COLO668 (cell line): ENCODE results near the gene MDP1.

Experiments
- DNase-seq: peaks from one replicate; lab custom pipeline; 2025; ENCODE audit not compliant: unreplicated experiment; lab: John Stamatoyannopoulos, UW

The MDP1 gene

GRCh38 chr14:24182110-24182882, 33.6 kb downstream of the MDP1 start:
- DNase-seq = no peak

- no peak for DNase-seq
These were observed 34.3 kb downstream of the MDP1 start for GRCh38 chr14:24181371-24182077.

- DNase-seq = peak; percentile 26
These were observed 35.7 kb downstream of the MDP1 start for GRCh38 chr14:24179961-24180796.

GRCh38 chr14:24179294-24179960, 36.4 kb downstream of the MDP1 start:
- DNase-seq = no peak

DNA sequence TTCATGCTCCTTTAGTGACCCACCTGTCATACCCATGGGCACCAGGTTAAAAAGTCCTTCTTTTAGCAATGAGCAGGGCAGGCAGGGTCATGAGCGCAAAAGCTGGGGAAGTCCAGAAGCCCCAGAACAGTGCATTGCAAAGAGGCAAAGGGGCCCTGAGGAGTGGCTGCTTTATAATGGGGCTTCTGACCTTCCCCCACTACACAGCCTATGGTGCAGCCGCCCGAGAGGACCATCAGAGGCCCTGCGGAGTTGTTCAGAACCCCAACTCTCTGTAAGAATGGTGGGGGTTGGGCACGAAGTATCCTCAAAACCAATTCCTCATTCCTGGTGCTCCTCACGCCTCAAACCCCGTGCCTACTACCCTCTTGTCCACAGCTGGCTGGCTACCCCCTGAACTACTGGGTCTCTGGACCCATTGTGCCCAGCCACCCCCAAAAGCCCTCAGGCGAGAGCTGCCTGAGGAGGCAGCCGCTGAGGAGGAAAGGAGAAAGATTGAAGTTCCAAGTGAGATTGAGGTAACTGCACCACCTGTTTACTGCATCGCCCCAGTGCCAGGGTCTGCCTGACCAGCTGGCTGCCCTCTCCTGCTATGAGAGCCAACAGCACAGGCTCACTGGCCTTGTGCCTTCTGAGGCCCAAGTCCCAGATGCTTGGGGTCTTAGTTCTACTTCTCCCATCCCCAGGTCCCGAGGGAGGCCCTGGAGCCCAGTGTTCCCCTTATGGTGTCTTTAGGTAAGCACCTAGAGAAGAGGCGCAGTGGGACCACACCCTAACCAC, 37.3 kb downstream of the MDP1 start:
- DNase-seq = no peak

- DNase-seq = no peak
These were observed 38.0 kb downstream of the MDP1 start for GRCh38 chr14:24177891-24178290.

GRCh38 chr14:24177041-24177825, 38.6 kb downstream of the MDP1 start:
- DNase-seq = no peak

DNA sequence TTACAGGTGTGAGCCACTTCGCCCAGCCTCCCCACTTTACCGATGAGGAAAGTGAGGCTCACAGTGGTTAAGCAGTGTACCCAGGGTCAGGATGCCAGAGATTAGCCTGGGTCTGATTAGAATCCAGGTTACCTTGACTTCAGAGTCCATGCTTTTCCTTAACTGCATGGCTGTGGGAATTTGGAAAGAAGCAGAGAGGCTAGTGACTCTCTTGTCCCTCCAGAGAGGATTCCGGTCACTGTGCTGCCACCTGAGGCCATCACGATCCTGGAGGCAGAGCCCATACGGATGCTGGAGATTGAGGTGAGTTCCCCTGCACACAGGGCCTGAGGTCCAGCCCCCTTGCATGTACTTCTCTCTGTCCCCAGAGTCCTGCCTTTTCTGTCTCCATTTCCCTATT, 39.3 kb downstream of the MDP1 start:
- DNase-seq = no peak

- peak; percentile 45 for DNase-seq
These were observed 43.0 kb downstream of the MDP1 start for GRCh38 chr14:24172871-24173281.

DNA sequence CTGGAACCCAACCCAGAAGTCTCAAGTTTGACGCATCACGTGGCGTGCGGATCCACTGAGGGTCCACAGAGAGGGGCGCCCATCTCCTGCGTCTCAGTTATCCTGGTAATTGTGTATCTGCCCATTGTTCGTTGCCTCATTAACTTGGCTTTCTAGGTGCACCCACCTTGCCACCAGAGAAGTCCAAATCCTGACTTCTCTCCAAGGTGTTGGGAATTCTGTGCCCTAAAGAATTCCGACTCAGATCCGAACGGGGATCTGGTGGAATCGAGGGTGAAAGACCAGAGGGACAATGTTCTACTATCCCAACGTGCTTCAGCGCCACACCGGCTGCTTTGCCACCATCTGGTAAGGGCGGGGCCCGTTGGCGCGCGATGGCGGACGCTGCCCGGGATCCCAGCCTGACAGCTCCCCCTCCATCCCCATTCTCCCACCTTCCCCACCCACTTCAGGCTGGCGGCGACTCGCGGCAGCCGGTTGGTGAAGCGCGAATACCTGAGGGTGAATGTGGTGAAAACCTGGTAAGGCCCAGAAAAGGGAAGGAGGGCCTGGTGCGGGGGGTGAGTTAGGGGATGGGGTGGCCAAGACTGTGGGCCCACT, 43.5 kb downstream of the MDP1 start:
- DNase-seq = peak; percentile 62

- peak; percentile 99 for DNase-seq
These were observed 44.2 kb downstream of the MDP1 start, which contains the start of gene REC8 for GRCh38 chr14:24171422-24172260. REC8 (plus strand) TSS chr14:24172080; CDS start chr14:24172553, 473 bp downstream.

DNA sequence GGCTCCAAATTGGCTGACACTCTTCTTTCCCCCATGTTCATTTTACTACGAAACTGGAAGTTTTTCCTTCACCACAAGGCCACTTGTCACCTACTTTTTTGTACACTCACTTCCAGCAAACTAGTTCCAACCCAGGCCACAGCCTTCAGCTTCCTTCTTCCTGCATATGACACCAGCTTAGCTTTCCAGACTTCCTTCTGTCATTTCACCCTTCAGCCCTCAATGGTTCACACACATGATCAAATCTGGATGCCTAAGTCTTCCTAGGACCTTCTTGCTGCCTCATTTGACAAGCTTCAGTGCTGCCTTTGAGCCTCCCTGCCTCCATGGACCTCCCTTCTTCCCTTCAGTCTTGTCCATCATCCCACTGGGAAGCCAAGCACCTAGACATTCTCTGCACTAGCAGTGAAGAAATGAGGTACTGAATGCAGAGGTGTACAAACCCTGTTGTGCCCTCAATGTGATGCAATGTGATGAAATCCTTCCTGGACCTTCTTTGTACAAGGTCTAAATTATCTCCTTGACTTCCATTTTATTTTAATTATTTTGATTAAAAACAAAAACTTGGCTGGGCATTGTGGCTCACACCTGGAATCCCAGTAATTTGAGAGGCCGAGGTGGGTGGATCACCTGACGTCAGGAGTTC, 48.3 kb downstream of the MDP1 start:
- DNase-seq = no peak

DNA sequence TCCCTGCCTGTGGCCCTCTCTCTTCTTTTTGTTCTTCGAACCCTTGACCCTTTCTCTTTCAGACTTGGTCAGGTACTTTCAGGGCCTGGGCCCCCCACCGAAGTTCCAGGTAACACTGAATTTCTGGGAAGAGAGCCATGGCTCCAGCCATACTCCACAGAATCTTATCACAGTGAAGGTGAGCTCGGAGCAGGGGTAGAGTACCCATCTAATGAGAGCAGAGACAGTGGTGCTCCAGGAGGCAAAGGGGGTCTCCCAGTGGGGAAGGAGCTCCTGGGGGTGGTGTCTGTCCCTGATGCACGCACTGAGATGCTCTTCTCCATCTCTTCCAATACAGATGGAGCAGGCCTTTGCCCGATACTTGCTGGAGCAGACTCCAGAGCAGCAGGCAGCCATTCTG, 50.1 kb downstream of the MDP1 start:
- no peak for DNase-seq

GRCh38 chr14:24164518-24164991, 51.3 kb downstream of the MDP1 start:
- DNase-seq = no peak
